ENCODE measurements around the gene PODXL2. TPM values are rescaled to one million over a fixed set of nuclear protein-coding genes. Genes with fewer than 3 reads are reported as not detected.

PODXL2 gene
- total and polyA plus RNA-seq, 2 donors (not counting 1 experiment from before 2014, with no cell fraction given): 3.1 to 4.0 TPM

DNA sequence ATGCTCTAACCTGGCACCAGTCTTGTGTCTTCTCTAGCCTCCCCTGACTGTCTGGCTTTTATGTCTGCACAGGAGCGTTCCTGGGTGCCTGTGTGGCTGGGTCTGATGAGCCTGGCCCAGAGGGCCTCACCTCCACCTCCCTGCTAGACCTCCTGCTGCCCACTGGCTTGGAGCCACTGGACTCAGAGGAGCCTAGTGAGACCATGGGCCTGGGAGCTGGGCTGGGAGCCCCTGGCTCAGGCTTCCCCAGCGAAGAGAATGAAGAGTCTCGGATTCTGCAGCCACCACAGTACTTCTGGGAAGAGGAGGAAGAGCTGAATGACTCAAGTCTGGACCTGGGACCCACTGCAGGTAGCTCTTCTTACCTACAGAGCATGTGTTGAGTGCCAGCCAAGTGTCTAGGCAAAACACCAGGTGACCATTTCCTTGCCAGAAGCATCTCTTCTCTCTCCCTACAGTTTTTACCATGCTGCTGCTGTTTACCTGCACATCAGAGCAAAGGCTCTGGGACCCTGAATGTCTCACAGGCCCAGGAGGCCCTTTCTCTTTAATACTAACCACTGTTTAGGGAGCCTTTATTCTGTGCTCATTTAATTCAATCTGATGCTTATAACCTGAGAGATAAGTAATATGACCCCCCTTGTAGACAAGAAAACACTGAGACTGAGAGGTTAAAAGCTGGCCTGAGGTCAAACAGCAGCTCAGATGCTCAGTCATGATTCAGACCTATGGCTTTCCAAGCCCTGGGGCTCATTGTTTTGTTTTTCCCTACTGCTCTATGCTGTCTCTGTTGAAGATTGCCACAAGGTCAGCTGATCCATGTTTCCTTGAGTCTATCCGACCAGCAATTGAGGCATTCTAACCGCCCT is 10.4 kb downstream of the PODXL2 start:
- POLR2A ChIA-PET: no interaction called here
- CTCF ChIA-PET: no interaction called here
- no peak overlapping the region for H3K4me2 ChIP-seq (replicated peaks; ENCODE audit: low read depth, low read length, poor library complexity, severe bottlenecking)
- H3K36me3 ChIP-seq (replicated peaks in 1 of 2; ENCODE audit: control extremely low read depth in 1 of 2, control insufficient read depth in 1 of 2, extremely low read depth in 1 of 2, insufficient read depth in 2 of 2, low read length in 1 of 2): no peaks in the 10 kb centered on the region
- ATAC-seq (ENCODE audit: low read depth): no peak
- 87% methylated on average over 5 of the region's 5 CpGs for WGBS (ENCODE audit: insufficient coverage)
- H3K9me3 Mint-ChIP-seq (ENCODE audit: insufficient read depth): no peaks in the 10 kb centered on the region
- no peak overlapping the region for H3K4me3 ChIP-seq (ENCODE audit: control extremely low read depth in 1 of 5, extremely low read depth in 1 of 5, insufficient read depth in 1 of 5, low read depth in 2 of 5, low read length in 4 of 5)
- H3K79me2 ChIP-seq (ENCODE audit: control insufficient read depth, insufficient read depth, low read length): no peaks in the 10 kb centered on the region
- intact Hi-C loops (cut with micrococcal nuclease): no loop called here
- TF ChIP-seq EZH2 (IDR thresholded peaks at IDR 0.05; ENCODE audit: borderline replicate concordance, insufficient read depth, low read depth, low read length, poor library complexity, severe bottlenecking) (no peak), CTCF (IDR thresholded peaks at IDR 0.05) (no peak)
- H3K9me3 ChIP-seq (ENCODE audit: control extremely low read depth in 1 of 3, control insufficient read depth in 2 of 3, insufficient read depth in 1 of 3, low read length in 2 of 3): no peaks in the 10 kb centered on the region
- H2AFZ ChIP-seq (ENCODE audit: insufficient read depth, low read depth, low read length, poor library complexity, severe bottlenecking): no peak overlapping the region
- no peaks in the 10 kb centered on the region for H3K4me1 Mint-ChIP-seq
- no peak overlapping the region for H3K9ac ChIP-seq (ENCODE audit: low read length)
- H3K27ac ChIP-seq (ENCODE audit: low read length in 2 of 2): no peak overlapping the region
- H3K4me3 Mint-ChIP-seq: no peak overlapping the region
- H3K27me3 ChIP-seq (replicated peaks in 1 of 4; ENCODE audit: control extremely low read depth in 1 of 4, control insufficient read depth in 3 of 4, insufficient read depth in 4 of 4, low read length in 3 of 4): no peaks in the 10 kb centered on the region
- no peaks in the 10 kb centered on the region for H3K27me3 Mint-ChIP-seq
- no peak for DNase-seq
- no peaks in the 10 kb centered on the region for H3K4me1 ChIP-seq (ENCODE audit: control insufficient read depth in 2 of 2, insufficient read depth in 2 of 2, low read length in 2 of 2)
- H3K27ac Mint-ChIP-seq: no peak overlapping the region
- no peaks in the 10 kb centered on the region for H4K20me1 ChIP-seq (ENCODE audit: control insufficient read depth, insufficient read depth, low read length, poor library complexity, severe bottlenecking)

DNA sequence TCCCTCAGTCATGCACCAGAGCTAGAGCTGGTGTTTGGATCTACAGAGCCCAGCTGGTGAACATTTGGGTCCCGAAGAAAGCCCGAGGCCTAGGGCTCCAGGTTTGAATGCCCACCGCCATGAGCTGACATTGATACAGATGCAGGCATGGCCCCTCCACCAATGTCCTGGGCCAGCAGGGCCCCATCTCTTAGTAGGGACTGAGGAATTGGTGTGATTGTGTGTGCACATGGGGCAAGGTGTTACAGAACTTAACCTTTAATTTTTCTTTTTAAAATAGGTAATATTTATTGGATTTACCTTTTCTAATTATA is 11.0 kb downstream of the PODXL2 start:
- H3K4me1 ChIP-seq (ENCODE audit: control insufficient read depth in 2 of 2, insufficient read depth in 2 of 2, low read length in 2 of 2): no peaks in the 10 kb centered on the region
- H3K4me2 ChIP-seq (replicated peaks; ENCODE audit: low read depth, low read length, poor library complexity, severe bottlenecking): no peak overlapping the region
- H3K36me3 ChIP-seq (replicated peaks in 1 of 2; ENCODE audit: control extremely low read depth in 1 of 2, control insufficient read depth in 1 of 2, extremely low read depth in 1 of 2, insufficient read depth in 2 of 2, low read length in 1 of 2): no peaks in the 10 kb centered on the region
- H2AFZ ChIP-seq (ENCODE audit: insufficient read depth, low read depth, low read length, poor library complexity, severe bottlenecking): no peak overlapping the region
- Mint-ChIP-seq H3K4me1 (no peaks in the 10 kb centered on the region), H3K27ac (no peak overlapping the region), H3K27me3 (no peaks in the 10 kb centered on the region), H3K4me3 (no peak overlapping the region), H3K9me3 (ENCODE audit: insufficient read depth) (no peaks in the 10 kb centered on the region)
- CTCF ChIA-PET: no interaction called here
- POLR2A ChIA-PET: no interaction called here
- no peak overlapping the region for H3K9ac ChIP-seq (ENCODE audit: low read length)
- H3K79me2 ChIP-seq (ENCODE audit: control insufficient read depth, insufficient read depth, low read length): no peaks in the 10 kb centered on the region
- H3K27ac ChIP-seq (ENCODE audit: low read length in 2 of 2): no peak overlapping the region
- ATAC-seq (ENCODE audit: low read depth) (no peak), DNase-seq (no peak)
- 96% methylated on average over 3 of the region's 3 CpGs for WGBS (ENCODE audit: insufficient coverage)
- TF ChIP-seq CTCF (IDR thresholded peaks at IDR 0.05) (no peak), EZH2 (IDR thresholded peaks at IDR 0.05; ENCODE audit: borderline replicate concordance, insufficient read depth, low read depth, low read length, poor library complexity, severe bottlenecking) (no peak)
- H3K4me3 ChIP-seq (ENCODE audit: control extremely low read depth in 1 of 5, extremely low read depth in 1 of 5, insufficient read depth in 1 of 5, low read depth in 2 of 5, low read length in 4 of 5): no peak overlapping the region
- H3K9me3 ChIP-seq (ENCODE audit: control extremely low read depth in 1 of 3, control insufficient read depth in 2 of 3, insufficient read depth in 1 of 3, low read length in 2 of 3): no peaks in the 10 kb centered on the region
- no peaks in the 10 kb centered on the region for H4K20me1 ChIP-seq (ENCODE audit: control insufficient read depth, insufficient read depth, low read length, poor library complexity, severe bottlenecking)
- no peaks in the 10 kb centered on the region for H3K27me3 ChIP-seq (replicated peaks in 1 of 4; ENCODE audit: control extremely low read depth in 1 of 4, control insufficient read depth in 3 of 4, insufficient read depth in 4 of 4, low read length in 3 of 4)
- intact Hi-C loops (cut with micrococcal nuclease): no loop called here

All from B cell (primary cell).